ENCODE measurements around the gene DLGAP4. TPM values are rescaled to one million over a fixed set of nuclear protein-coding genes. Genes with fewer than 3 reads are reported as not detected.
A peak's percentile ranks its signal among the peaks of the same experiment; 100 is the strongest.

Gene DLGAP4
- total and polyA plus RNA-seq, 2 of the 13 experiments (the other 11 are each of a cell fraction or from before 2014, with no cell fraction given): 15.2 to 26.7 TPM

DNA sequence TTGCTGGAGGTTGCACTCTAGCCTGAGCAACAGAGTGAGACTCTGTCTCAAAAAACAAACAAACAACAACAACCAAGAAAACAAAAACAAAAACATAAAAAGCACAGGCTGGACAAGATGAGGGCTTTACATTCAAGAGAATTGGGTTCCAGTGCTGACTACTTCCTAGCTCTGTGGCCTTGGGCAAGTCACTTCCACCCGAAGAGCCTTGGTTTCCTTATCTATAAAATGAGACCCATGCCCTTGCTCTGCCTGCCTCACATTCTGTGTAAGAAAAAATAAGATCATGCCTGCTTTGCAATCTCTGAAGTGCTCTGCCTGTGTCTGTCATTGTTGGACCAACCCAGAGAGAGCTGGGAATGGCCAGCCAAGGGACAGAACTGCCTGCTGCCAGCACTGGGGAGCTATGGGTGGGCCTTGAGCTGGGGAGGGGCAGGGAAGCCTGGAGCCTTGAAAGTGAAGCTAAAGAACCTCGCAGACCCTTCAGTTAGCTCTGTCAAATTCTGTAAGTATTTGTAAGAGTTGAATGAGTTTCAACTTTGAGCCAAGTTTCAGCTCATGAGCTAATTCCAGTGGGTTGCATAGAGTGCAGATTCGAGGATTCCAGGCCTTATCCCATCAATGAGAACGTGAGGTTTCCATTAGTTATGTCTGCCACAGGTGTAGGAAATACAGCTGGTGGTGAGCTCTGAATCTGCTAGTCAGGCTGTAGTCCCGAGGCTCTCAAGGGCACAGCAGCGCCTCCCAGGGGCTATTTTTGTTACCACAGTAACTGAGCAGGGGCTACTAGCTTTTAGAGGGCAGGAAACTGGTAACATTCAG, 93.2 kb downstream of the DLGAP4 start (continued):
- TF ChIP-seq, protein P1, sequence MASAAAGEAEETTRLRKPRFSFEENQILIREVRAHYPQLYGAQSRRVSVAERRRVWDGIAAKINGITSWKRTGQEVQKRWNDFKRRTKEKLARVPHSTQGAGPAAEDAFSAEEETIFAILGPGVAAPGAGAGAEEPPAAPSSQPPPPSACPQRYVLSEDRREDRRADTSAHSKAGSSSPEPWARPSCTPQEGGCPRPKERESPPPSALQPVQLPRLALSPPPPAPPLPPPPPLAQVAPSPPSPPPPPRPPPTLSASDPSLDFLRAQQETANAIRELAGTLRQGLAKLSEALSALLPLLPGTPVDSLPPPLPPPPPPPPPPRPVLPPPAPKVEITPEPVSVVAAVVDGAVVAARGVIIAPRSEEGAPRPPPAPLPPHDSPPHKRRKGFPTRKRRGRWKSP (CRISPR knock-in tag; IDR thresholded peaks at IDR 0.05): no peak
- TF ChIP-seq ZNF274 (CRISPR knock-in tag; IDR thresholded peaks at IDR 0.05) (no peak), ZNF496 (CRISPR knock-in tag; IDR thresholded peaks at IDR 0.05; ENCODE audit: insufficient replicate concordance) (no peak), IKZF4 (CRISPR knock-in tag; IDR thresholded peaks at IDR 0.05; ENCODE audit: borderline replicate concordance, low read depth, not compliant biosample characterization) (no peak), NR3C1 (CRISPR knock-in tag; IDR thresholded peaks at IDR 0.05) (no peak), ZNF331 (CRISPR knock-in tag; IDR thresholded peaks at IDR 0.05) (peak; percentile 52; the same call in 1 of the 2 replicates), FOXO1 (CRISPR knock-in tag; IDR thresholded peaks at IDR 0.05) (peak; percentile 30; the same call in 1 of the 2 replicates), NCOR1 (IDR thresholded peaks at IDR 0.05; ENCODE audit: borderline replicate concordance, low read length) (no peak), SAFB2 (CRISPR knock-in tag; IDR thresholded peaks at IDR 0.05; ENCODE audit: borderline replicate concordance, low read depth) (no peak), NPAS2 (CRISPR knock-in tag; IDR thresholded peaks at IDR 0.05; ENCODE audit: borderline replicate concordance) (no peak), HNF4G (IDR thresholded peaks at IDR 0.05; ENCODE audit: borderline replicate concordance, low read depth, low read length) (no peak), HNF4G (CRISPR knock-in tag; IDR thresholded peaks at IDR 0.05; ENCODE audit: borderline replicate concordance, low read depth) (no peak), CC2D1A (CRISPR knock-in tag; IDR thresholded peaks at IDR 0.05) (no peak), KLF11 (CRISPR knock-in tag; IDR thresholded peaks at IDR 0.05) (0 out of 2 replicates have a peak, but pooled peaks have one; percentile 31), ZNF468 (CRISPR knock-in tag; IDR thresholded peaks at IDR 0.05) (no peak), KLF16 (CRISPR knock-in tag; IDR thresholded peaks at IDR 0.05) (no peak), ATRX (CRISPR knock-in tag; IDR thresholded peaks at IDR 0.05; ENCODE audit: borderline replicate concordance) (no peak), ZNF501 (CRISPR knock-in tag; IDR thresholded peaks at IDR 0.05) (peak; percentile 62; the same call in 1 of the 2 replicates), ZNF354B (CRISPR knock-in tag; IDR thresholded peaks at IDR 0.05) (no peak), THAP11 (CRISPR knock-in tag; IDR thresholded peaks at IDR 0.05) (peak; percentile 84), ZNF703 (CRISPR knock-in tag; IDR thresholded peaks at IDR 0.05; ENCODE audit: borderline replicate concordance) (no peak), MIER2 (CRISPR knock-in tag; IDR thresholded peaks at IDR 0.05) (peak; percentile 88)
- TF ChIP-seq, protein P2, sequence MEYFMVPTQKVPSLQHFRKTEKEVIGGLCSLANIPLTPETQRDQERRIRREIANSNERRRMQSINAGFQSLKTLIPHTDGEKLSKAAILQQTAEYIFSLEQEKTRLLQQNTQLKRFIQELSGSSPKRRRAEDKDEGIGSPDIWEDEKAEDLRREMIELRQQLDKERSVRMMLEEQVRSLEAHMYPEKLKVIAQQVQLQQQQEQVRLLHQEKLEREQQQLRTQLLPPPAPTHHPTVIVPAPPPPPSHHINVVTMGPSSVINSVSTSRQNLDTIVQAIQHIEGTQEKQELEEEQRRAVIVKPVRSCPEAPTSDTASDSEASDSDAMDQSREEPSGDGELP (IDR thresholded peaks at IDR 0.05; ENCODE audit: borderline replicate concordance, low read depth): peak; percentile 94
- TF ChIP-seq, protein P3, sequence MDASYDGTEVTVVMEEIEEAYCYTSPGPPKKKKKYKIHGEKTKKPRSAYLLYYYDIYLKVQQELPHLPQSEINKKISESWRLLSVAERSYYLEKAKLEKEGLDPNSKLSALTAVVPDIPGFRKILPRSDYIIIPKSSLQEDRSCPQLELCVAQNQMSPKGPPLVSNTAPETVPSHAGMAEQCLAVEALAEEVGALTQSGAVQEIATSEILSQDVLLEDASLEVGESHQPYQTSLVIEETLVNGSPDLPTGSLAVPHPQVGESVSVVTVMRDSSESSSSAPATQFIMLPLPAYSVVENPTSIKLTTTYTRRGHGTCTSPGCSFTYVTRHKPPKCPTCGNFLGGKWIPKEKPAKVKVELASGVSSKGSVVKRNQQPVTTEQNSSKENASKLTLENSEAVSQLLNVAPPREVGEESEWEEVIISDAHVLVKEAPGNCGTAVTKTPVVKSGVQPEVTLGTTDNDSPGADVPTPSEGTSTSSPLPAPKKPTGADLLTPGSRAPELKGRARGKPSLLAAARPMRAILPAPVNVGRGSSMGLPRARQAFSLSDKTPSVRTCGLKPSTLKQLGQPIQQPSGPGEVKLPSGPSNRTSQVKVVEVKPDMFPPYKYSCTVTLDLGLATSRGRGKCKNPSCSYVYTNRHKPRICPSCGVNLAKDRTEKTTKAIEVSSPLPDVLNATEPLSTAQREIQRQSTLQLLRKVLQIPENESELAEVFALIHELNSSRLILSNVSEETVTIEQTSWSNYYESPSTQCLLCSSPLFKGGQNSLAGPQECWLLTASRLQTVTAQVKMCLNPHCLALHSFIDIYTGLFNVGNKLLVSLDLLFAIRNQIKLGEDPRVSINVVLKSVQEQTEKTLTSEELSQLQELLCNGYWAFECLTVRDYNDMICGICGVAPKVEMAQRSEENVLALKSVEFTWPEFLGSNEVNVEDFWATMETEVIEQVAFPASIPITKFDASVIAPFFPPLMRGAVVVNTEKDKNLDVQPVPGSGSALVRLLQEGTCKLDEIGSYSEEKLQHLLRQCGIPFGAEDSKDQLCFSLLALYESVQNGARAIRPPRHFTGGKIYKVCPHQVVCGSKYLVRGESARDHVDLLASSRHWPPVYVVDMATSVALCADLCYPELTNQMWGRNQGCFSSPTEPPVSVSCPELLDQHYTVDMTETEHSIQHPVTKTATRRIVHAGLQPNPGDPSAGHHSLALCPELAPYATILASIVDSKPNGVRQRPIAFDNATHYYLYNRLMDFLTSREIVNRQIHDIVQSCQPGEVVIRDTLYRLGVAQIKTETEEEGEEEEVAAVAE (CRISPR knock-in tag; IDR thresholded peaks at IDR 0.05; ENCODE audit: borderline replicate concordance): no peak

Measured in HepG2 (cell line).